ENCODE results near the gene F5. TPM values are rescaled to one million over a fixed set of nuclear protein-coding genes. Genes with fewer than 3 reads are reported as not detected.

F5 gene
- total and polyA plus RNA-seq, 9 of the 15 experiments (the other 6 are each of a cell fraction or from before 2014, with no cell fraction given): 0.03 to 0.13 TPM; not detected in 7

DNA sequence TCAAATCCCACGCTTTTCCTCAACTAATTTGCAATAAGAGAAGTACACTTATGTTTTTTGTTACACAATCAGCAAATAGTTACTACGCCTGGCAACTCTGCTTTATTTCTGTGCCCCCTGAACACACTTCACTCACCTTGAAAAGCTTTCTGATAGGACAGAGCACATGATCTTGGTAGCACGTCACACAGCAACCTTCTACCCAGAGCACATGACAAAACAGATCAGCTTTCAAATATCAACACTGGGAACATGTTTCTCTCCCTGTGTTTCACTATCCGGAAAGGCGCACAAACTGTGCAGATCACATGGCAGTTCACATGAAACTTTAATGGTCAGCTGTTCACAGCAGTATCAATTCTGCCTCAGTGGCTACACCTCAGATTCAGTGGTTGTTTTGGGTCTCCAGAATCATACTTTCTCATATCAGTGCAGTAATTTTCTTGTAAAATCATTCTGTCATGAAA lies 102.7 kb downstream of the F5 start (continued):
- TF ChIP-seq RCOR1 (IDR thresholded peaks at IDR 0.05; ENCODE audit: borderline replicate concordance in 1 of 2, low read depth in 2 of 2, low read length in 2 of 2) (peak in 1 of 2 experiments; percentile 20; a peak in 1 of 4 replicates), FOXA3 (CRISPR knock-in tag; conservative IDR thresholded peaks at IDR 0.05 in 1 of 2, IDR thresholded peaks at IDR 0.05 in 1 of 2) (peak in 1 of 2 experiments; percentile 60; a peak in 1 of 4 replicates), ATF7 (IDR thresholded peaks at IDR 0.05) (peak; percentile 28), JUND (IDR thresholded peaks at IDR 0.05; ENCODE audit: borderline replicate concordance, low read depth, low read length) (peak; percentile 29; the same call in 1 of the 2 replicates), JUND (tag; IDR thresholded peaks at IDR 0.05; ENCODE audit: borderline replicate concordance, low read depth, low read length) (peak; percentile 55; the same call in 2 of the 3 replicates), ZNF830 (CRISPR knock-in tag; IDR thresholded peaks at IDR 0.05) (no peak), FOXK2 (conservative IDR thresholded peaks at IDR 0.05 in 1 of 2, IDR thresholded peaks at IDR 0.05 in 1 of 2; ENCODE audit: low read depth in 2 of 2) (peak; percentile 97 to 98), MTA1 (IDR thresholded peaks at IDR 0.05; ENCODE audit: borderline replicate concordance) (0 out of 2 replicates have a peak, but pooled peaks have one; percentile 28), HMG20A (CRISPR knock-in tag; conservative IDR thresholded peaks at IDR 0.05) (no peak), BRD9 (IDR thresholded peaks at IDR 0.05; ENCODE audit: low read depth, partially characterized antibody) (peak; percentile 20), ARID1B (IDR thresholded peaks at IDR 0.05) (peak; percentile 14; the same call in 1 of the 2 replicates)
- TF ChIP-seq, protein P1, sequence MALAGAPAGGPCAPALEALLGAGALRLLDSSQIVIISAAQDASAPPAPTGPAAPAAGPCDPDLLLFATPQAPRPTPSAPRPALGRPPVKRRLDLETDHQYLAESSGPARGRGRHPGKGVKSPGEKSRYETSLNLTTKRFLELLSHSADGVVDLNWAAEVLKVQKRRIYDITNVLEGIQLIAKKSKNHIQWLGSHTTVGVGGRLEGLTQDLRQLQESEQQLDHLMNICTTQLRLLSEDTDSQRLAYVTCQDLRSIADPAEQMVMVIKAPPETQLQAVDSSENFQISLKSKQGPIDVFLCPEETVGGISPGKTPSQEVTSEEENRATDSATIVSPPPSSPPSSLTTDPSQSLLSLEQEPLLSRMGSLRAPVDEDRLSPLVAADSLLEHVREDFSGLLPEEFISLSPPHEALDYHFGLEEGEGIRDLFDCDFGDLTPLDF (CRISPR knock-in tag; IDR thresholded peaks at IDR 0.05): peak; percentile 14; the same call in 1 of the 2 replicates
- TF ChIP-seq, protein P2, sequence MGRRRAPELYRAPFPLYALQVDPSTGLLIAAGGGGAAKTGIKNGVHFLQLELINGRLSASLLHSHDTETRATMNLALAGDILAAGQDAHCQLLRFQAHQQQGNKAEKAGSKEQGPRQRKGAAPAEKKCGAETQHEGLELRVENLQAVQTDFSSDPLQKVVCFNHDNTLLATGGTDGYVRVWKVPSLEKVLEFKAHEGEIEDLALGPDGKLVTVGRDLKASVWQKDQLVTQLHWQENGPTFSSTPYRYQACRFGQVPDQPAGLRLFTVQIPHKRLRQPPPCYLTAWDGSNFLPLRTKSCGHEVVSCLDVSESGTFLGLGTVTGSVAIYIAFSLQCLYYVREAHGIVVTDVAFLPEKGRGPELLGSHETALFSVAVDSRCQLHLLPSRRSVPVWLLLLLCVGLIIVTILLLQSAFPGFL (CRISPR knock-in tag; IDR thresholded peaks at IDR 0.05): no peak
- TF ChIP-seq, protein P3, sequence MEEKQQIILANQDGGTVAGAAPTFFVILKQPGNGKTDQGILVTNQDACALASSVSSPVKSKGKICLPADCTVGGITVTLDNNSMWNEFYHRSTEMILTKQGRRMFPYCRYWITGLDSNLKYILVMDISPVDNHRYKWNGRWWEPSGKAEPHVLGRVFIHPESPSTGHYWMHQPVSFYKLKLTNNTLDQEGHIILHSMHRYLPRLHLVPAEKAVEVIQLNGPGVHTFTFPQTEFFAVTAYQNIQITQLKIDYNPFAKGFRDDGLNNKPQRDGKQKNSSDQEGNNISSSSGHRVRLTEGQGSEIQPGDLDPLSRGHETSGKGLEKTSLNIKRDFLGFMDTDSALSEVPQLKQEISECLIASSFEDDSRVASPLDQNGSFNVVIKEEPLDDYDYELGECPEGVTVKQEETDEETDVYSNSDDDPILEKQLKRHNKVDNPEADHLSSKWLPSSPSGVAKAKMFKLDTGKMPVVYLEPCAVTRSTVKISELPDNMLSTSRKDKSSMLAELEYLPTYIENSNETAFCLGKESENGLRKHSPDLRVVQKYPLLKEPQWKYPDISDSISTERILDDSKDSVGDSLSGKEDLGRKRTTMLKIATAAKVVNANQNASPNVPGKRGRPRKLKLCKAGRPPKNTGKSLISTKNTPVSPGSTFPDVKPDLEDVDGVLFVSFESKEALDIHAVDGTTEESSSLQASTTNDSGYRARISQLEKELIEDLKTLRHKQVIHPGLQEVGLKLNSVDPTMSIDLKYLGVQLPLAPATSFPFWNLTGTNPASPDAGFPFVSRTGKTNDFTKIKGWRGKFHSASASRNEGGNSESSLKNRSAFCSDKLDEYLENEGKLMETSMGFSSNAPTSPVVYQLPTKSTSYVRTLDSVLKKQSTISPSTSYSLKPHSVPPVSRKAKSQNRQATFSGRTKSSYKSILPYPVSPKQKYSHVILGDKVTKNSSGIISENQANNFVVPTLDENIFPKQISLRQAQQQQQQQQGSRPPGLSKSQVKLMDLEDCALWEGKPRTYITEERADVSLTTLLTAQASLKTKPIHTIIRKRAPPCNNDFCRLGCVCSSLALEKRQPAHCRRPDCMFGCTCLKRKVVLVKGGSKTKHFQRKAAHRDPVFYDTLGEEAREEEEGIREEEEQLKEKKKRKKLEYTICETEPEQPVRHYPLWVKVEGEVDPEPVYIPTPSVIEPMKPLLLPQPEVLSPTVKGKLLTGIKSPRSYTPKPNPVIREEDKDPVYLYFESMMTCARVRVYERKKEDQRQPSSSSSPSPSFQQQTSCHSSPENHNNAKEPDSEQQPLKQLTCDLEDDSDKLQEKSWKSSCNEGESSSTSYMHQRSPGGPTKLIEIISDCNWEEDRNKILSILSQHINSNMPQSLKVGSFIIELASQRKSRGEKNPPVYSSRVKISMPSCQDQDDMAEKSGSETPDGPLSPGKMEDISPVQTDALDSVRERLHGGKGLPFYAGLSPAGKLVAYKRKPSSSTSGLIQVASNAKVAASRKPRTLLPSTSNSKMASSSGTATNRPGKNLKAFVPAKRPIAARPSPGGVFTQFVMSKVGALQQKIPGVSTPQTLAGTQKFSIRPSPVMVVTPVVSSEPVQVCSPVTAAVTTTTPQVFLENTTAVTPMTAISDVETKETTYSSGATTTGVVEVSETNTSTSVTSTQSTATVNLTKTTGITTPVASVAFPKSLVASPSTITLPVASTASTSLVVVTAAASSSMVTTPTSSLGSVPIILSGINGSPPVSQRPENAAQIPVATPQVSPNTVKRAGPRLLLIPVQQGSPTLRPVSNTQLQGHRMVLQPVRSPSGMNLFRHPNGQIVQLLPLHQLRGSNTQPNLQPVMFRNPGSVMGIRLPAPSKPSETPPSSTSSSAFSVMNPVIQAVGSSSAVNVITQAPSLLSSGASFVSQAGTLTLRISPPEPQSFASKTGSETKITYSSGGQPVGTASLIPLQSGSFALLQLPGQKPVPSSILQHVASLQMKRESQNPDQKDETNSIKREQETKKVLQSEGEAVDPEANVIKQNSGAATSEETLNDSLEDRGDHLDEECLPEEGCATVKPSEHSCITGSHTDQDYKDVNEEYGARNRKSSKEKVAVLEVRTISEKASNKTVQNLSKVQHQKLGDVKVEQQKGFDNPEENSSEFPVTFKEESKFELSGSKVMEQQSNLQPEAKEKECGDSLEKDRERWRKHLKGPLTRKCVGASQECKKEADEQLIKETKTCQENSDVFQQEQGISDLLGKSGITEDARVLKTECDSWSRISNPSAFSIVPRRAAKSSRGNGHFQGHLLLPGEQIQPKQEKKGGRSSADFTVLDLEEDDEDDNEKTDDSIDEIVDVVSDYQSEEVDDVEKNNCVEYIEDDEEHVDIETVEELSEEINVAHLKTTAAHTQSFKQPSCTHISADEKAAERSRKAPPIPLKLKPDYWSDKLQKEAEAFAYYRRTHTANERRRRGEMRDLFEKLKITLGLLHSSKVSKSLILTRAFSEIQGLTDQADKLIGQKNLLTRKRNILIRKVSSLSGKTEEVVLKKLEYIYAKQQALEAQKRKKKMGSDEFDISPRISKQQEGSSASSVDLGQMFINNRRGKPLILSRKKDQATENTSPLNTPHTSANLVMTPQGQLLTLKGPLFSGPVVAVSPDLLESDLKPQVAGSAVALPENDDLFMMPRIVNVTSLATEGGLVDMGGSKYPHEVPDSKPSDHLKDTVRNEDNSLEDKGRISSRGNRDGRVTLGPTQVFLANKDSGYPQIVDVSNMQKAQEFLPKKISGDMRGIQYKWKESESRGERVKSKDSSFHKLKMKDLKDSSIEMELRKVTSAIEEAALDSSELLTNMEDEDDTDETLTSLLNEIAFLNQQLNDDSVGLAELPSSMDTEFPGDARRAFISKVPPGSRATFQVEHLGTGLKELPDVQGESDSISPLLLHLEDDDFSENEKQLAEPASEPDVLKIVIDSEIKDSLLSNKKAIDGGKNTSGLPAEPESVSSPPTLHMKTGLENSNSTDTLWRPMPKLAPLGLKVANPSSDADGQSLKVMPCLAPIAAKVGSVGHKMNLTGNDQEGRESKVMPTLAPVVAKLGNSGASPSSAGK (IDR thresholded peaks at IDR 0.05): peak; percentile 76
